ENCODE measurements around the gene NANOS2. TPM values are rescaled to one million over a fixed set of nuclear protein-coding genes. Genes with fewer than 3 reads are reported as not detected.

The NANOS2 gene
- total and polyA plus RNA-seq, 2 of the 13 experiments (the other 11 are each of a cell fraction or from before 2014, with no cell fraction given) = not detected

DNA sequence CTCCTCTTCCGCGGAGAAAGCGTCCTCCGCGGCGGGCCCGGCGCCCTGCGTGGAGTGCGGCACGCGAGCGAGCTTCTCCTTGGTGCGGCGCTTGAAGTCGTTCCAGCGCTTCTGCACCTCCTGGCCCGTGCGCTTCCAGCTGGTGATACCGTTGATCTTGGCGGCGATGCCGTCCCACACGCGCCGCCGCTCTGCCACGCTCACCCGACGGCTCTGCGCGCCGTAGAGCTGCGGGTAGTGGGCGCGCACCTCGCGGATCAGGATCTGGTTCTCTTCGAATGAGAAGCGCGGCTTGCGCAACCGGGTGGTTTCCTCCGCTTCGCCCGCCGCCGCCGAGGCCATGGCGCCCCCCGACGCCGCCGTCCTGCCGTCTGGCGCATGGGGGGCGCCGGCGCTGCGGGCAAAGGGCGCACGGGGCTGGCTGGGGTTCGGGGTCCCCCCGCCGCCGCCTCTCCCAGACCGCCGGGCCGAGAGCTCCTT, 13.1 kb downstream of the NANOS2 start (continued):
- no peak for TF ChIP-seq MNT (IDR thresholded peaks at IDR 0.05)
- TF ChIP-seq HBP1 (CRISPR knock-in tag; IDR thresholded peaks at IDR 0.05; ENCODE audit: low read depth) = no peak
- TF ChIP-seq, protein P1, sequence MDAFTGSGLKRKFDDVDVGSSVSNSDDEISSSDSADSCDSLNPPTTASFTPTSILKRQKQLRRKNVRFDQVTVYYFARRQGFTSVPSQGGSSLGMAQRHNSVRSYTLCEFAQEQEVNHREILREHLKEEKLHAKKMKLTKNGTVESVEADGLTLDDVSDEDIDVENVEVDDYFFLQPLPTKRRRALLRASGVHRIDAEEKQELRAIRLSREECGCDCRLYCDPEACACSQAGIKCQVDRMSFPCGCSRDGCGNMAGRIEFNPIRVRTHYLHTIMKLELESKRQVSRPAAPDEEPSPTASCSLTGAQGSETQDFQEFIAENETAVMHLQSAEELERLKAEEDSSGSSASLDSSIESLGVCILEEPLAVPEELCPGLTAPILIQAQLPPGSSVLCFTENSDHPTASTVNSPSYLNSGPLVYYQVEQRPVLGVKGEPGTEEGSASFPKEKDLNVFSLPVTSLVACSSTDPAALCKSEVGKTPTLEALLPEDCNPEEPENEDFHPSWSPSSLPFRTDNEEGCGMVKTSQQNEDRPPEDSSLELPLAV (CRISPR knock-in tag; conservative IDR thresholded peaks at IDR 0.05; ENCODE audit: low read depth) = no peak
- TF ChIP-seq AFF4 (CRISPR knock-in tag; IDR thresholded peaks at IDR 0.05) = no peak
- peak; percentile 92 for TF ChIP-seq CEBPG (CRISPR knock-in tag; IDR thresholded peaks at IDR 0.05)
- no peak for TF ChIP-seq RBM22 (optimal IDR thresholded peaks at IDR 0.05; ENCODE audit: low read length)
- TF ChIP-seq NCOA5 (CRISPR knock-in tag; IDR thresholded peaks at IDR 0.05) = no peak
- TF ChIP-seq THAP11 (CRISPR knock-in tag; IDR thresholded peaks at IDR 0.05) = 0 out of 2 replicates have a peak, but pooled peaks have one; percentile 44
- TF ChIP-seq, protein P2, sequence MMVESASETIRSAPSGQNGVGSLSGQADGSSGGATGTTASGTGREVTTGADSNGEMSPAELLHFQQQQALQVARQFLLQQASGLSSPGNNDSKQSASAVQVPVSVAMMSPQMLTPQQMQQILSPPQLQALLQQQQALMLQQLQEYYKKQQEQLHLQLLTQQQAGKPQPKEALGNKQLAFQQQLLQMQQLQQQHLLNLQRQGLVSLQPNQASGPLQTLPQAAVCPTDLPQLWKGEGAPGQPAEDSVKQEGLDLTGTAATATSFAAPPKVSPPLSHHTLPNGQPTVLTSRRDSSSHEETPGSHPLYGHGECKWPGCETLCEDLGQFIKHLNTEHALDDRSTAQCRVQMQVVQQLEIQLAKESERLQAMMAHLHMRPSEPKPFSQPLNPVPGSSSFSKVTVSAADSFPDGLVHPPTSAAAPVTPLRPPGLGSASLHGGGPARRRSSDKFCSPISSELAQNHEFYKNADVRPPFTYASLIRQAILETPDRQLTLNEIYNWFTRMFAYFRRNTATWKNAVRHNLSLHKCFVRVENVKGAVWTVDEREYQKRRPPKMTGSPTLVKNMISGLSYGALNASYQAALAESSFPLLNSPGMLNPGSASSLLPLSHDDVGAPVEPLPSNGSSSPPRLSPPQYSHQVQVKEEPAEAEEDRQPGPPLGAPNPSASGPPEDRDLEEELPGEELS (CRISPR knock-in tag; IDR thresholded peaks at IDR 0.05) = no peak
- TF ChIP-seq ZNF543 (CRISPR knock-in tag; IDR thresholded peaks at IDR 0.05) = peak; percentile 26; the same call in 1 of the 2 replicates
- TF ChIP-seq, protein P3, sequence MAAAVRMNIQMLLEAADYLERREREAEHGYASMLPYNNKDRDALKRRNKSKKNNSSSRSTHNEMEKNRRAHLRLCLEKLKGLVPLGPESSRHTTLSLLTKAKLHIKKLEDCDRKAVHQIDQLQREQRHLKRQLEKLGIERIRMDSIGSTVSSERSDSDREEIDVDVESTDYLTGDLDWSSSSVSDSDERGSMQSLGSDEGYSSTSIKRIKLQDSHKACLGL (CRISPR knock-in tag; IDR thresholded peaks at IDR 0.05) = peak; percentile 39; the same call in 1 of the 2 replicates
- no peak for TF ChIP-seq MBNL3 (CRISPR knock-in tag; conservative IDR thresholded peaks at IDR 0.05)
- TF ChIP-seq, protein P4, sequence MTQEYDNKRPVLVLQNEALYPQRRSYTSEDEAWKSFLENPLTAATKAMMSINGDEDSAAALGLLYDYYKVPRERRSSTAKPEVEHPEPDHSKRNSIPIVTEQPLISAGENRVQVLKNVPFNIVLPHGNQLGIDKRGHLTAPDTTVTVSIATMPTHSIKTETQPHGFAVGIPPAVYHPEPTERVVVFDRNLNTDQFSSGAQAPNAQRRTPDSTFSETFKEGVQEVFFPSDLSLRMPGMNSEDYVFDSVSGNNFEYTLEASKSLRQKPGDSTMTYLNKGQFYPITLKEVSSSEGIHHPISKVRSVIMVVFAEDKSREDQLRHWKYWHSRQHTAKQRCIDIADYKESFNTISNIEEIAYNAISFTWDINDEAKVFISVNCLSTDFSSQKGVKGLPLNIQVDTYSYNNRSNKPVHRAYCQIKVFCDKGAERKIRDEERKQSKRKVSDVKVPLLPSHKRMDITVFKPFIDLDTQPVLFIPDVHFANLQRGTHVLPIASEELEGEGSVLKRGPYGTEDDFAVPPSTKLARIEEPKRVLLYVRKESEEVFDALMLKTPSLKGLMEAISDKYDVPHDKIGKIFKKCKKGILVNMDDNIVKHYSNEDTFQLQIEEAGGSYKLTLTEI (CRISPR knock-in tag; conservative IDR thresholded peaks at IDR 0.05) = no peak
- no peak for TF ChIP-seq NR2F2 (IDR thresholded peaks at IDR 0.05; ENCODE audit: borderline replicate concordance, low read depth)
- TF ChIP-seq, protein P5, sequence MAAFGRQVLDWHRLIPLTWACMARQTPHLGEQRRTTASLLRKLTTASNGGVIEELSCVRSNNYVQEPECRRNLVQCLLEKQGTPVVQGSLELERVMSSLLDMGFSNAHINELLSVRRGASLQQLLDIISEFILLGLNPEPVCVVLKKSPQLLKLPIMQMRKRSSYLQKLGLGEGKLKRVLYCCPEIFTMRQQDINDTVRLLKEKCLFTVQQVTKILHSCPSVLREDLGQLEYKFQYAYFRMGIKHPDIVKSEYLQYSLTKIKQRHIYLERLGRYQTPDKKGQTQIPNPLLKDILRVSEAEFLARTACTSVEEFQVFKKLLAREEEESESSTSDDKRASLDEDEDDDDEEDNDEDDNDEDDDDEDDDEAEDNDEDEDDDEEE (CRISPR knock-in tag; IDR thresholded peaks at IDR 0.05) = no peak

All from HepG2 (cell line).